HEK293 (cell line): Measurements from ENCODE around the gene FILIP1L.

Experiments used
- CTCF ChIA-PET: fragments of 350-600 bp; formaldehyde crosslinking; extraction: SDS; loops from one replicate; lab custom pipeline; 2021; ENCODE audit warnings: antibody characterized with exemption; lab: Yijun Ruan, JAX
- POLR2A ChIA-PET: fragments of 300-600 bp; formaldehyde crosslinking; extraction: SDS; loops from one replicate; lab custom pipeline; 2020; ENCODE audit warnings: antibody characterized with exemption, inconsistent platforms; lab: Yijun Ruan, JAX
- H3K27ac ChIP-seq: fragments of 200-500 bp; sonication (Bioruptor generic); 2 replicates; pipeline ENCODE4 v1.5.1; 2014; ENCODE audit warnings: low read depth, low read length, control low read depth, inconsistent platforms; ENCODE audit errors: extremely low read depth
- H3K36me3 ChIP-seq, 2 experiments: fragments of 200-500 bp in 1 of 2; sonication (Bioruptor generic) in 1 of 2; 1 replicate in 1 of 2; 2 replicates in 1 of 2; pipeline ENCODE4 v1.5.1; 2014 to 2017; ENCODE audit warnings: inconsistent platforms in 2 of 2, low read length in 2 of 2; ENCODE audit not compliant: control insufficient read depth in 2 of 2, insufficient read depth in 1 of 2
- H3K4me1 ChIP-seq: fragments of 200-500 bp; sonication (Bioruptor generic); 2 replicates; pipeline ENCODE4 v1.5.1; 2014; ENCODE audit warnings: mild to moderate bottlenecking, low read length, inconsistent platforms; ENCODE audit not compliant: control insufficient read depth, insufficient read depth
- H3K4me3 ChIP-seq: 2 replicates; pipeline ENCODE4 v1.5.1; 2011; ENCODE audit warnings: low read depth, mild to moderate bottlenecking, control low read depth, low read length, moderate library complexity
- H3K9me3 ChIP-seq: fragments of 200-500 bp; sonication (Bioruptor generic); 2 replicates; pipeline ENCODE4 v1.5.1; 2014; ENCODE audit warnings: low read depth, low read length, inconsistent platforms; ENCODE audit not compliant: control insufficient read depth, insufficient read depth
- EGR2 ChIP-seq: fragments of 450-650 bp; formaldehyde crosslinking; IDR thresholded peaks from 2 replicates; pipeline ENCODE4 v1.5.1; 2016; ENCODE audit warnings: low read depth, missing biosample characterization, missing genetic modification characterization
- HOXC10 ChIP-seq: sonication (generic); formaldehyde crosslinking; IDR thresholded peaks from 2 replicates; pipeline ENCODE4 v1.8.1; 2023; ENCODE audit warnings: mild to moderate bottlenecking, missing genetic modification reagents
- KLF1 ChIP-seq: fragments of 450-650 bp; formaldehyde crosslinking; IDR thresholded peaks from 2 replicates; pipeline ENCODE4 v1.5.1; 2016; ENCODE audit warnings: missing biosample characterization, missing genetic modification characterization
- KLF9 ChIP-seq: fragments of 450-650 bp; formaldehyde crosslinking; IDR thresholded peaks from 2 replicates; pipeline ENCODE4 v1.5.1; 2016; ENCODE audit warnings: missing biosample characterization, missing genetic modification characterization, low read depth
- PATZ1 ChIP-seq: fragments of 450-650 bp; formaldehyde crosslinking; IDR thresholded peaks from 2 replicates; pipeline ENCODE4 v1.5.1; 2016; ENCODE audit warnings: missing biosample characterization, missing genetic modification characterization
- PRDM1 ChIP-seq: fragments of 450-650 bp; formaldehyde crosslinking; IDR thresholded peaks from 2 replicates; pipeline ENCODE4; 2016; ENCODE audit warnings: missing biosample characterization, missing genetic modification characterization
- PRDM4 ChIP-seq: fragments of 450-650 bp; formaldehyde crosslinking; IDR thresholded peaks from 2 replicates; pipeline ENCODE4 v1.5.1; 2017; ENCODE audit warnings: missing biosample characterization, missing genetic modification characterization
- PRDM6 ChIP-seq: fragments of 450-650 bp; formaldehyde crosslinking; IDR thresholded peaks from 2 replicates; pipeline ENCODE4 v1.5.1; 2017; ENCODE audit warnings: missing biosample characterization, missing genetic modification characterization
- ZNF16 ChIP-seq: fragments of 450-650 bp; formaldehyde crosslinking; IDR thresholded peaks from 2 replicates; pipeline ENCODE4 v1.5.1; 2016; ENCODE audit warnings: low read depth, missing biosample characterization, missing genetic modification characterization
- ZNF174 ChIP-seq: fragments of 450-650 bp; formaldehyde crosslinking; IDR thresholded peaks from 2 replicates; pipeline ENCODE4 v1.5.0; 2017; ENCODE audit warnings: missing biosample characterization, mild to moderate bottlenecking, missing genetic modification characterization
- ZNF280C ChIP-seq: fragments of 450-650 bp; formaldehyde crosslinking; IDR thresholded peaks from 2 replicates; pipeline ENCODE4 v1.5.1; 2016; ENCODE audit warnings: missing biosample characterization, missing genetic modification characterization
- ZNF510 ChIP-seq: fragments of 450-650 bp; formaldehyde crosslinking; IDR thresholded peaks from 2 replicates; pipeline ENCODE4 v1.5.1; 2018; ENCODE audit warnings: mild to moderate bottlenecking, missing genetic modification characterization, missing biosample characterization; ENCODE audit not compliant: insufficient replicate concordance
- ZNF561 ChIP-seq: fragments of 450-650 bp; IDR thresholded peaks from 2 replicates; pipeline ENCODE4 v1.5.1; 2018; ENCODE audit warnings: missing biosample characterization, missing genetic modification characterization, borderline replicate concordance

Gene FILIP1L

GRCh38 chr3:99907959-99908544 is 206.2 kb downstream of the FILIP1L start:
- POLR2A ChIA-PET: no interaction called here
- CTCF ChIA-PET: no interaction called here
- Histone ChIP-seq H3K9me3 (no peaks in the 10 kb centered on the region), H3K4me3 (no peak overlapping the region), H3K4me1 (peaks cover 2% of the 10 kb centered on the region; the same call in 1 of the 2 replicates), H3K27ac (no peak overlapping the region), H3K36me3 (no peaks in the 10 kb centered on the region)
- TF ChIP-seq ZNF561 (tag by site-specific recombination): no peak
- TF ChIP-seq KLF9 (tag by site-specific recombination): no peak
- no peak for TF ChIP-seq ZNF510 (tag by site-specific recombination)
- no peak for TF ChIP-seq ZNF174 (tag by site-specific recombination)

- H3K27ac ChIP-seq: no peak overlapping the region
- ChIA-PET POLR2A (no interaction called here), CTCF (interaction anchor here (1.1 kb wide), 1 partner anchor 58 kb away, joined by 4 read pairs; no protein-coding TSS in a partner anchor)
- no peak overlapping the region for H3K4me3 ChIP-seq
- H3K9me3 ChIP-seq: no peaks in the 10 kb centered on the region
- no peaks in the 10 kb centered on the region for H3K36me3 ChIP-seq
- 0 out of 2 replicates have a peak, but pooled peaks have one; percentile 9 for TF ChIP-seq PRDM6 (tag by site-specific recombination)
- no peak for TF ChIP-seq ZNF280C (tag by site-specific recombination)
- TF ChIP-seq ZNF16: no peak
- no peak for TF ChIP-seq PRDM1 (tag by site-specific recombination)
- no peak for TF ChIP-seq PATZ1 (tag by site-specific recombination)
- no peak for TF ChIP-seq EGR2 (tag by site-specific recombination)
- H3K4me1 ChIP-seq: peaks cover 6% of the 10 kb centered on the region
These were observed 210.4 kb downstream of the FILIP1L start for GRCh38 chr3:99903869-99904268.

GRCh38 chr3:99902091-99902490 is 212.2 kb downstream of the FILIP1L start:
- no peak overlapping the region for H3K4me3 ChIP-seq
- H3K27ac ChIP-seq: no peak overlapping the region
- no peaks in the 10 kb centered on the region for H3K9me3 ChIP-seq
- H3K4me1 ChIP-seq: peaks cover 6% of the 10 kb centered on the region
- no peak for TF ChIP-seq HOXC10 (CRISPR knock-in tag)
- no peak for TF ChIP-seq KLF1 (tag by site-specific recombination)
- TF ChIP-seq PRDM4 (tag by site-specific recombination): peak; percentile 77
- no peaks in the 10 kb centered on the region for H3K36me3 ChIP-seq
- CTCF ChIA-PET: no interaction called here
- POLR2A ChIA-PET: no interaction called here
